Smooth muscle cell of the brain vasculature (primary cell): ENCODE data around the gene COL9A1.

ENCODE experiments used
- DNase-seq: peaks from one replicate; pipeline ENCODE4 v3.0.0-alpha.2; 2012; ENCODE audit warnings: low read depth, low spot score

COL9A1 gene

DNA sequence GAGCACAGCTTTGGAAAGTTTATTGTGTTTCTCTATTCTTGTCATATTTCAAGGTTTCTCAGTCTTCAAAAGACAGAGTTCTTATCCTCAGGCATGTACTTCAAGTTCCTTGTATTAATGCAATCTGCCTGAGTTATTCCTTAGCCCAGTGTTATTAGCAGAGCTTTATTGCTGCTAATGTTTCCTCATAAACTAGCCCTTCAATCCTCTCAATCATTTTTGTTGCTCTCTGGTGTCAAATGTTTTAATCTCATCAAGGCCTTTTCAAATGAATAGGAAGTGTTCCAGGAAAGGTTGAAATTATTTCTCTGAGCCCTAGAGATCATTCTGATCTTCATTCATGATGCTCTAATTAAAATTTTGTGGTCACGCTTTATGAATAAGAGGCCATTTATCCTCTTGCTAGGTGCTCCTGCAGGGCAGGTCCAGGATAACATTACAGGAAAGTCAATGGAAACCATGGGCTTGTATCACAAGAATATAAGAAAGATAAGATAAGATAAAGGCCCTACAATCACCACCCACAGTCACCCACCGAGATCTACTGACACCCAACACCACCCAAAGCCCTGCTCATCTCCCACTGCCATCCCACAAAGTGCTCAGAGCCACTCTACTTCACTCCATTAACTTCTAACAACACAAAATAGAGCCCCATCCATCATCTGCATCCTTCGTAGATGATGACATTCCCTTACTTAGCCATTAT lies 125.9 kb downstream of the COL9A1 start:
- DNase-seq: no peak

DNA sequence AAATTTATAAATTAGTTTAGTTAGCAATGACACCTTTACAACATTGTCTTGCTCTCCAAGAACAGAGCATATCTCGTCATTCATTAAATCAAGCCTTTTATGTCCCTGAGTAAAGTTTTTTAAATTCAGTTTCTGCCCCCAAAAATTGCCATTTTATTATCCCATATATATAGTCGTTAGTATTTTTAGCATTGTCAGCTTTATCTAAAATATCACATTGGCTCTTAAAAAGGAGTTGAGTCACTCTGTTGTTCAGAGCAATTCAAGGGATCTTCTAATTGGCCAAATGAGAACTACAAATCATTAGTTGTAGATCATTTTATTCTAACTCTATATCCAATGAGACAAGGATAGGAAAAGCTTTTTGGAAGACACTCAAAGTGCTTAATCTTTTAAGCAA lies 127.1 kb downstream of the COL9A1 start:
- DNase-seq: no peak

DNA sequence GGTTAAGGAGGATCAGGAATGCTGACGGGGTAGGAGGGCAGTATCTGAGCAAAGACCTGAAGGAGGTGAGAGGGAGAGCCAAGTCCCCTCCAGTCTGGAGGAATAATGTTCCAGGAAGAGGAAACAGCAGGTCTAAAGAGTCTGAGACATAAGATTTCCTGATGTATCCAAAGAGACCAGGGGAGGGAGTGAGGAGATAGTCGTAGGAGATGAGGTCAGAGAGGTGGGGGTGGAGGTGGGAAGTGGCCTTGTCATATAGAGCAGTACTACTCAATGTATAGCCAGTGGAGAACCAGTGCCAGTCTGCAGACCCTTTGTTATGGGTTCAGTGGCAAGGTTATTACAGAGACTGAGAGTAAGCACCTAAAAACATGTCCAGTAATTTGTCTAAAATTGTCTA lies 130.6 kb downstream of the COL9A1 start:
- DNase-seq: no peak

DNA sequence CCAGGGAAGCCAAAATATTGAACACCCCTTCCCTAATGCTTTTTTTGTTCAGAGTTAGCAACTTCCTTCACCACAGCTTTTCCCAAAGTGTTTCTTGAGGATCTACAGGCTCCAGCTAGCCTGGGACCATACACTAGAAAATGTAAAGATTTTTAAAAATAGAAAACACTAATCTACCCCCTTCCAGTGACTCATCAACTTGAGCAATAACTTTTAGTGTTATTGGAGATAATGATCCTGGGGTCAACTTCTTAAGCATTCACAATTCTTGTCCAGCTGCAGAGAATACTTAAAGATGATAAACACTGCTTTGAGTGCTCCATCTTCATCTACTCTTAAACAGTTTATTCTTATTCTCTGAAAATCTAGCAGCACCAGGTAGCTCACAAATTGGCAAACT lies 131.6 kb downstream of the COL9A1 start:
- DNase-seq: no peak

DNA sequence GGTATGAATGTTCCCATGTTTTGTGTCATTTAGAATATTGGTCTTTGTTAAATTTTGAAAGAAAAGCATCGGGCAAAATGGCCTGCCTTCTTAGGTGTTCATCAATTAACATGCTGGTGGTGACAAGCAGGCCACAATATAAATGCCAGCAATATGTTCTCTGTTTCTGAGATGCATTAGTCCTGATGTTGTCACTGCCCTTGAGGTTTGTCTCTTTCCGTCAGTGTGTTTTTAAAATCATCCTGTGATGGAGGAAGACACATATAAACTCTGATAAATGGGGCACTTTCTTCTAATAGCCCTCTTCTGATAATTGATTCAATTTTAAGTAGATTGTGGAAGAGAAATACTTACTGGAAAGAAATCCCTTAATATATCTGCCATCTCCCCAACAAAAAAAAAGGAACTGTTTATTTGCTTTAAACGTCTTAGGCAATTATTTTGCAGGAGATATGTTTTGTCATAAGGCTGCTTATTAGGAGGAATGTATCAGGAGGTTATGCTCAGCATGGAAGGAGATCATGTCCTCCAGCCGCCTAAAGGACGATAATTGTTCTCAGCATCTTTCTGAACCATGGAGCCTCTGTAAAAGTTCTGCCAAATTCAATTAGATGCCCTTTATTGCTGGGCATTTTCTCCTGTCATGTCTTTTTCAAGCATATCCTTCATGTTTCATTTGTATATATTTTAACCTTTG lies 134.1 kb downstream of the COL9A1 start:
- DNase-seq: no peak
